ENCODE results near the gene UQCR10. TPM values are rescaled to one million over a fixed set of nuclear protein-coding genes. Genes with fewer than 3 reads are reported as not detected.
A peak's percentile ranks its signal among the peaks of the same experiment; 100 is the strongest.

The UQCR10 gene
- total RNA-seq, 1 donor from 2014 or later = 78.0 TPM

DNA sequence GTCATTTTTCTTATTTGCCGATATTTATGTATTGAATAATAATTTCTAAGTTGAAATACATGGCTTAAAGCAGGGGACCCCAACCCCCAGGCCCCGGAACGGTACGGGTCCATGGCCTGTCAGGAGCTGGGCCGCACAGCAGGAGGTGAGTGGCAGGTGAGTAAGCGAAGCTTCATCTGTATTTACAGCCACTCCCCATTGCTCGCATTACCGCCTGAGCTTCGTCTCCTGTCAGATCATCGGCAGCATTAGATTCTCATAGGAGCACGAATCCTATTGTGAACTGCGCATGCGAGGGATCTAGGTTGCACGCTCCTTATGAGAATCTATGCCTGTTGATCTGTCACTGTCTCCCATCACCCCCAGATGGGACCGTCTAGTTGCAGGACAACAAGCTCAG, 4.9 kb upstream of the UQCR10 start:
- no peak for DNase-seq (ENCODE audit: low read depth, low spot score)

DNA sequence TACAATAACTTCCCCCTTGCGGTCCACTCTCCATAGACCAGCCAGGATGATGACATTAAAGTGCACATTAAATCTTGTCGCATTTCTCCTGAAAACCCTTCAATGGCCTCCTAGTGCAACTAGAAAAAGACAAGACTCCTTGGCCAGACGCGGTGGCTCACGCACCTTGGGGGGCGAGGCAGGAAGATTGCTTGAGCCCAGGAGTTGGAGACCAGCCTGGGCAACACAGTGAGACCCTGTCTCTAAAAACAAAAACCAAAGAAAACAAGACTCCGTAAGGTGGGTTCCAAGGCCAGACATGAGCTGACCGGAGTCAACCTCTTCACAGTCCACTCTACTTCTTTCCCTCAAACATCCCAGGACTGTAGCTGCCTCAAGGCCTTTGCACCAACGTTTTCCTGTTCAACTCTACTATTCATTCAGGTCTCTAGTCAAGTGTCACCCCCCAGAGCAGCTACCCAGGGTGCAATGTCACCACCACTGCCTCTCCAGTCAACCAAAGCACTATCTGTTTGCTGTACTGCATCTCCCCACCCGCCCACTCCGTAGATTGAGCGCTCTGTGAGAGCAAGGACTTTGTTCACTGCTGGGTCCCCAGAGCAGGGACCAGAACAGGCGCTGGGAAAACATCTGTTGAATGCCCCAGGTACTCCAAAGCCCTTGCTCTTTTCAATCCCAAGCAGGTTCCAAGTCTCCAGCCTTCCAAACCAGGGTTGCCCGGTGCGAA, 1.1 kb upstream of the UQCR10 start:
- DNase-seq (ENCODE audit: low read depth, low spot score) = no peak

DNA sequence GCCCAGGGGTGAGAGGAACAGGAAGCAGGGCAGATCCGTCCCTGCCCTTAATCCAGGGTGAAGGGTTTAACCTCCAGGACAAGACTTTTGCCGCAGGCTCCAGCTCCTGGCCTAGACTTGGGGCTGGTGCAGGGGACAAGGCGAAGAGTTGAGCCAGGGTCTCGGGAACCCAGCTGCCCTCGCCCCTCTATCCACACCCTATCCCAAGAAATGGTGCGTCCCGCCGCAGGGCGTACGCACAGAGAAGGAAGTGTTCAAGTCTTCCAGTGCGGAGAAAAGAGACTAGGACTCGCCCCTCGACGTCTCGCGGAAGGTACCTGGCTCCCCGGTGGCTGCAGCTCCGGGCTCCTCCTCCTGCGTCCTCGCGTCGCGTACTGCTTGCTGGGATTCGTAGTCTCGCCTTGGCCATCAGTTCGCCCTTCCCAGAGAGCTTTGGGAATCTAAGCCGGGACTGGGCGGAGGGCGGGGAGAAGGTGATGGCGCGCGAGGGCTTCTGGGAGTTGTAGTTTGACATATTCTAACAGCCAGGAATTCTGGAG, 468 bp upstream of the UQCR10 start, which contains the start of gene ZMAT5:
Gene ZMAT5 (minus strand): TSS at position 376 of the 539 bp plus-strand sequence. CDS start 18,463 bp downstream, outside the sequence.
- peak; percentile 81 for DNase-seq (ENCODE audit: low read depth, low spot score)

DNA sequence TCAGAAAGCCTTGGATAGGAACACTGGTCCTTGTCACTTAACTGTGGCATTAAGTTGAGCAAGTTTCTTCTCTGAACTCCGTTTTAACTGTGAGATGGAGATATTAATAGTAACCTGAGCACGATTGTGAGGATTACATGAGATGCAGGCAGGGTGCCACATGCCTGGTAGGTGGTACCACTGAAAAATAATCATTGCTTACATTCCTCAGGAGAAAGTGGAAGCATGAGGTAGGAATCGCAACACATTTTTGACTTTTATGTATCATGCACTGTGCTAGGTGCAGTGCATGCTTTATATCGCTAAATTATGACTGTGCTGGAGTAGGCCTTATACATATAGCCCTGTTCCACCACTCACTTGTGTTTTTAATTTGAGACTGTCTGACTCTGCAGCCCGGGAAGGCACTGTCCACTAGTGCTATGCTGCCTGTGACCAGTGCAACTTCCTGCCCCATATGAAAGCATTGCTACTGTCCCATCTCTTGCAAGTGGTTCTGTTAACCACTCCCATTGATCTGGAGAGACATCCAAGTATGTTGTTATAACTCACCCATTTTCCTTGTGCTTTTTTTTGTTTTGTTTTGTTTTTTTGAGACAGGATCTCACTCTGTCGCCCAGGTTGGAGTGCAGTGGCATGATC, 1.0 kb downstream of the UQCR10 start:
- DNase-seq (ENCODE audit: low read depth, low spot score) = no peak

DNA sequence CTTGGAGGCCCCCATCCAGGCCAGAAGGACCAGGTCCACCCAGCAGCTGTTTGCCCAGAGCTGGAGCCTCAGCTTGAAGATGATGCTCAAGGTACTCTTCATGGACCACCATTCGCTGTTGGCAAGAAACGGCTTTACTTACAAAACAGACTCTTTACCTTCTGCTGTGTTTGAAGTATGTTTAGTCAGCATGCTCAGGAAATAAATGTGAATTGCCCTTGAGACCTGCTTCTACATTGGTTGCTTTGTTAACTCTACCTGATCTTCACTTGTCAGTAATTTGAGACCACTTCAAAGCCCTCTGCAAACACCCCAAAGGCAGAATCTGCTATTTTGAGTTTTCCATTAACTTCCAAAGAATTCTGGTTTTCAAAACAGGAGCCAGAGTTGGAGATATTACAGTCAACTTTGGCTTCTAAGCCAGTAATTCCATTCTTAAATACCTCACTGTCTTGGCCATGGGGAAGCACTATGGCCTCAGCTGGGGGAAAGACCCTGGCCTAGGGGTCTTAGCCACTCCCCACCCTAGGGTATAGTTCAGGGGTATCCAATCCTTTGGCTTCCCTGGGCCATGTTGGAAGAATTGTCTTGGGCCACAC, 2.7 kb downstream of the UQCR10 start:
- DNase-seq (ENCODE audit: low read depth, low spot score) = no peak

DNA sequence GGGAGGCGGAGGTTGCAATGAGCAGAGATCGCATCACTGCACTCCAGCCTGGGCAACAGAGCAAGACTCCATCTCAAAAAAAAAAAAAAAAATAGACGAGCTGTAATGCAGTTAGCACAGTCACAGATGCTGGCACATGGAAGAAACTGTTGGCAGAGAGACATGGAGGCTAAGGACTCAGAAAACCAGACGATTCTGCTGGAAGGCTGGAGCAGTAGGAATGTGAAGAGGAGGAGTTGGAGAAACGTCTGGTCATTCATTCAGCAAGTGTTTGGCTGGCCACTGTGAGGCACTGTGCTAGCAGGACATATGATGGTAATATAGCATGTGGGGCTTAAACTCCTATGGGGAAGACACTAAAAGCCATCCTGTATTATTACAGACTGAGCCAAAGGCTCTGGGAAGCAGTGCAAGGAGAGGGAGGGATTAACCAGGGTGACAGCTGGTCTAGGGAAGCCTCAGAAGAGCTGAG, 5.0 kb downstream of the UQCR10 start:
- DNase-seq (ENCODE audit: low read depth, low spot score) = peak; percentile 10

DNA sequence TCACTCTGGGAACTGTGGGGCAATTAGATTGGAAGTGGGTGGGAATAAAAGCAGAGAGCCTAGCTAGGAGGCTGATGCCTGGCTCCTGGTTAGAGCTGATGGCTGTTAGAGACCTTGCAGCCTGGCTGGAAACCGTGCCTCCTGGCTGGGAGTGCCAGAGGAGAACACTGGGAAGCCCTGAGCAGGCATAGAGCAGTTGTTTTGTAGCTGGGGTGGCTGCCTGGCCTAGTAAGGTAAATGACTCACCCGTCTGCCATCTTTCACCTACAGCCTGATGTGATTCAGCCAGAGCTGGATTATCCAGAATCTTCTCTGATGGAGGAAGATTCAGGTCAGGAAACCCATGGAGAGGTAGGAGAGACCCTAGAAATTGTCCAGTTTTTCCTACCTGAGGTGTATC, 6.1 kb downstream of the UQCR10 start:
- DNase-seq (ENCODE audit: low read depth, low spot score) = no peak

DNA sequence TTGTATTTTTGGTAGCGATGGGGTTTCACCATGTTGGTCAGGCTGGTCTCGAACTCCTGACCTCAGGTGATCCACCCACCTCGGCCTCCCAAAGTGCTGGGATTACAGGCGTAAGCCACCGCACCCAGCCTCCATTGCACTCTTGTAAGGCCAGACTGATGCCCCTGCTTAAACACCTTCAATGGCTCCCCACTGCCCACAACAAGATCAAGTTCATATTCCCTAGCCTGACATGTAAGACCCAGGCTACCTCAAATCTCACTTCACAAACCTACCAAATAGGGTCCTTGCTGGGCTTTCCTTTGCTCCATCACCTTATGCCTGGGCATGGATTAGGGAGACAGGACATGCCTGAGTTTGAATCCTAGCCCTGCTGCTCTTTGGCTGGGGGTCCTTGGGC, 13.1 kb downstream of the UQCR10 start:
- DNase-seq (ENCODE audit: low read depth, low spot score) = no peak

DNA sequence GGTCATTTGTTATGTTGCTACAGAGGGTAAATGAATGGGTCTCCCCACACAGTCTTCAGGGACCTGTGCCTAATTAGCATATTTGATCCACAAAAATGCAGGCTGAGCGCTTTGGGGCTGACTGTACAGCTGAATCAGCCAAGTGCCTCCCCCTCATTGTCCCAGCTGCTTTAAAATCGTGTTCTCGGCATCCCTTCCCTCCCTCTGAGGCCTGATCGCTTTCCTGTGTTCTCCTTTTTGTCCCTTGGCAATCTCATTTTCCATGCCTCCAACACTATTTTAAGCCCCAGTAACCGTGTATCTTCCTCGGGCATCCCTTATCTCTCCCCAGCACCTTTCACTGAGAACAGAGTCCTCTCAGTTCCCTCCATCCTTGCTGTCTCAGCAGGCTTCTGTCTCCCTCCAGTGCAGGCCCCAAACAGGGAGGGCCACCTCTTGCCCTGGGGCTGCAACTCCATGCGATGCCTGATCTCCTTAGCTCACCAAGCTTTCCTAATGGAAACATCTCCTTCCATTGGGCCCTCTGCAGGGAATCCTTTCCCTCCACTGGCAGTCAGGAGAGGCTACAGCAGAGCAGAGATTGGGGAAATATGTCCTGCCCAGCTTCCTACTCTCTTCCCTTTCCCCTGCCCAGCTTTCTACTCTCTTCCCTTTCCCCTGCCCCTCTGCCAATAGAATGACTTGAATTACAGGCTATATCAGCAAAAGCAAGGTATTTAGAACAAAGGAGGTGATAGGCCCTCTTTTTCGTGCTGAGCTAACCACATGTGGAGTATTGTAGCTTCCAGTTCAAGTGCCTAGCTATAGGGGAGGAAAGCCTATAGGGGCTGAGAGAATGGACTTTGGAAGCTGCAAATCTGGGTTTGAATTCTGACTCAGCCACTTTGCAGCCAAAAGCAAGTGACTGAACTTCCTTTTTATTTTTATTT, 13.8 kb downstream of the UQCR10 start:
- DNase-seq (ENCODE audit: low read depth, low spot score) = no peak

DNA sequence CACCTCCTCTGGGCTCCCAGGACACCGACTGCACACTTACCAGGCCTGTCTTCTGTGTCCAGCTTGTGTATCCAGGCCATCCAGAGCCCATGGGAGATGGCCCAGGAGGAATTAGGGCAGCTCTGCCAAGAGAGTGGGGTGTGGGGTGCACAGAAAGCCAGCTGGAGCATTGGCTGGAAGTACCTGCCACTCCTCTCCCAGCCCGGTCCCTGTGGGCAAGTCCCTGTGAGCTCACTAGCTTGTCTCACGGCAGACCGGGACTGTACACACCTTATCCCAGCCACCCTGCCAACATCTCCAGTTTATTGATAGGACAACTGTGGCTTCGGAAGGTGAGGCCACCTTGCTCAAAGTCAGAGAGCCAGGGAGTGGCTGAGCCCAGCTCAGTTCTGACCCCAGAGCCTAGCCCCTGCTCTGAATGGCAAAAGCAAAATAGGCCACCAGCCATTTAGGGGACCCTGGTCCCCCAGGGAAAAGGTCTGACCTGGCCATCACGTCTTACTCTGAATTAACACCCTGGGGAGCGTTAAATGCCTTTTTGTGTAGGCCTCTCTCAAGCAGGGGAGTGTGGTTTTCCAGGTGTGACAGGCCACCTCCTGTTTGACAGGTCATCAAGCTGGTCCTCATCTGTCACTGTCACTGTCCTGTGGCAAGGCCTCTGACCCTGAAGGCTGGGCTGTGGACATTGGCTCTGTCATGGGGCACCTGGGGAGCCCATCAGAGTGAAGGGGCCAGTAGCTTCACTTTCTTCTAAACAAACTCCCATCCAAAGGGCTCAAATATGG, 15.1 kb downstream of the UQCR10 start:
- no peak for DNase-seq (ENCODE audit: low read depth, low spot score)

DNA sequence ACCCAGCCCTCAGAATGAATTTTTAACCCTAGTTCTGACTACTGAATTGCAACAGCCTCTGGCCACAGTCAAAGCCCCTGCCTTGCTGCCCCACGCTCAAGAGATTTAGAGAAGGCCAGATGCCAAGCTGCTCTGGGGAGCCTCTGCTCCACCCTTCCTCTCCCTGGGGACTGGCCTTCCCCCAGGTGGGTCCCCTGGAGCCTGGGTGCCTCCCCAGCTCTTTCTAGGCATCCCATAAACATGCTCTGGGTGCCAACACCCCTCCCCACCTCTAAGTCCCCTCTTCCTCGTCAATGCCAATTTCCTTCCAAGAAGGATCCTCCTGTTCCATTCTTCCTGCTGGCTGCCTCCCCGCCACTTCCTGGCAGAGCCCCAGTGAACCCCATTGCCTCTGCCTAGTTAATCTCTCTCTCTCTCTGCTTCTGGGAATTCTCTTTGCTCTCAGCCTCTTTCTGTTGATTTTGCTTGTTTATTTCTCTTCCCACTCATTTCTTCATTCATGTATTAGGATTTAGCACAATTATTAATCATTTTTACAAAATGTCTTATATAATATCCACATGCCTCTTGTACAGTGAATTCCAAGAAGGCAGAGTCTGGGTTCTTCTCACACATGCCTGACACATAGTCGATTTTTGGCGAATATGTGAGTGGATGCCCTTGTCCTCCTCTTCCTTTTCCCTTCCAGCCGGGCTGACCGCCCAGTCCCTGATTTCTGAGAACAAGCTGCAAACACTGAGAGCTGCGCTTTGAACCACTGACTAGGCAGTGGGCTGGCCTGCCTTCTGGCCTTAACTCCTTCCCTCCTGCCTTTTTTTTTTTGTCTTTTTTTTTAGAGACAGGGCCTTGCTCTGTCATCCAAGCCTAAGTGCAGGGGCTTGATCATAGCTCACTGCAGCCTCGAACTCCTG, 17.5 kb downstream of the UQCR10 start:
- no peak for DNase-seq (ENCODE audit: low read depth, low spot score)

DNA sequence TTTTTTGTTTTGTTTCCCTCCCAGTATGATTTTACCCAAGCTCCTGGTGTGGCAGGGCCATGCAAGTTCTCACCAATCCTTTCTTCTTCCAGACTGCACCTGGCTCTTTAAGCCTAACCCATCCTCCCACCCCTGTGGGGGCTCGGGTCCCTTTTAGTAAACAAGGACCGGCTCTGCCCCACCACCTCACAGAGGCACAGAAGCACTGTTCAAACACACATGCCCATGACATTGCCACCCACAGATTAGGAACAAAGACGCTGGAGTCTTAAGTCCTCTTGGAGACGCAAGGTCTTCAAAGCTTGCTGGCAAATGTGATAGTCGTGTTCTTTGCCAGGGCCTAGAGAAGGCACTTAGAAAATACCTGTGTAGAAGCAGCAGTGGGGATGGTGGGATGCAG, 18.9 kb downstream of the UQCR10 start:
- no peak for DNase-seq (ENCODE audit: low read depth, low spot score)

DNA sequence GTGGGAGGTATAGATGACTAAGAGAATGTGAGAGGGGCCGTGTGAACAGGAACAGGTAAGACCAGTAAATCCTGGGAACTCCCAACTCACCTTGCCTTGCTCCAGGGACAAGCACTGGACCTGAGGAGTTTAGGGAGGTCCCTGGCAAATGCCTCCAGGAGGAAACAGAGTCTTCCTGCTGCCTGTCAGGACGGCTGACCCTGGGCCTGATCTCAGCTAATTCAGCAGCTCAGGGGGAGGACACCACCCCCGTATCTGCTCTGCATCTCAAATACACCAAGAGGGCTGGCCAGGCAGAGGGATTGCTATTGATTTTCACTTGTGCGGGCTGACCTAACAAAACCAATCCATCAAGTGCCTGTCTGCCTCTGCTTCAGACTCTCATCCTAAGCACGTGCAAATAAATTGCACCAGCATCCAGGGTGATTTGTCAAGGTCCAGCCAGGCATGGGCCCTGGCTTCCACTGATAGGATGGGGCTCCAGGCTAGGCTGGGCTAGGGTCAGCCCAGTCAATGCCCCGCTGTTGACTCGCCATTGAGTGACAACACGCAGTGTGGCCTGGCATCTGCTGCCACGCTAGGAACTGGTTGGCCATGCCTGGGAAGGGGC, 20.3 kb downstream of the UQCR10 start:
- no peak for DNase-seq (ENCODE audit: low read depth, low spot score)

DNA sequence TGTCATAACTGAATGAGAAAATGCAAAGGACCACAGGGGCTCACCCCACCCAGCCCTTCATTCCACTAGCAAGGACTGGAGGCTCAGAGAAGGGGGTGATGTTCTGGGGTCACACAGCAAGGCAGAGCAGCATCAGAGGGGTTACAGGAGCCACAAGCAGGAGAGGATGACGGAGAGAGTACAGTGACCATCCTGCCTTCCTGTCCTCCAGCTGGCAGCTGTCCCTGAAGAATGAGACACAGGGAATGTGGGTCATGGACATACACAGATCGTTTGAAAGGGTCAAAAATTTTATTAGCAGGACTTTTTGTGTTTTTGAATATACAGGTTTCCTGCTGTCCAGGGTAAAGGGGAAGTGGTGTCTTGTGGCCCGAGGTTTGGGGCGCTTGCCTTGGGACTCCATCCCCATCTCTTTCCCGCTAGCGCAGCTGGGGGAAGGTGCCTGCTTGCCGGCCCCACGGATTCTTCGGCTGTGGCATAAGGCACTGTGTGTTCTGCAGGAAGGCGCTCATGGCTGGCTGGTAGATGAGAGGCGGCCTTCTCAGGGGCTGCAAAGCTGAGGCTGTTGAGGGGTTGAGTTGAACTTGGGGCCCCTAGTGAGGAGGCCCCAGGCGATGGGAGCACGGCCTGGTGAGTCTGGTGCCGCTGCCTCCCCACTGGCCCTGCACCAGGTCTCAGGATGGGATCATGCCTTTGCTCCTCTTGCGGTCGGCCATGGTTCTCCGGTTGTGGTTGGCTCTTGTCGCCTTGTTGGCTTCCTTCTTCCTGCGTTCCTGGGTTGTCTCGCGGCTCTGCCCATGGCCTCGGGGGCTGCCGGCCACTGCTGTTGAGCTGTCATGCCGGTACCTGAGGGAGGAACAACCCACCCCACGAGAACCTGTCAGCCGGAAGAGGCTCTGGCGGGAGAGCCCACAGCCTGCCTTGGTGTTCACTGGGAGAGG, 21.4 kb downstream of the UQCR10 start:
- DNase-seq (ENCODE audit: low read depth, low spot score) = no peak

DNA sequence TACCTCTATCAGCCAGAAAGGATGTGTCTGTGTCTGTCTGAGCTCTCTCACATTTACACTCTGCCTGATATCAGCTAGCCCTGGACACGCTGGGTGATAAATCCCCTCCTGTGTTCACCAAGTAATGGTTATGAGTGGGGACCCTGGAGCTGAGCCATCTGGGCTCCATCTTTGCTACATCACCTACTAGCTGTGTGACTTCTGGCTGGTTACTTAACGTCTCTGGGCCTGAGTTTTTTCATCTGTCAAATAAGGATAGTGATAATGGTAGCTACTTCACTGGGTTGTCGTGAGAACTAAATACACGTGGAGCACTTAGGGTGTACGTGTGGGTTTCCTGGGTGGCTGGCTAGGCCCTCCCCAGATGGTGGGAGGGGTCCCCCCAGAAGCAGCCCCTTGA, 22.9 kb downstream of the UQCR10 start:
- no peak for DNase-seq (ENCODE audit: low read depth, low spot score)

DNA sequence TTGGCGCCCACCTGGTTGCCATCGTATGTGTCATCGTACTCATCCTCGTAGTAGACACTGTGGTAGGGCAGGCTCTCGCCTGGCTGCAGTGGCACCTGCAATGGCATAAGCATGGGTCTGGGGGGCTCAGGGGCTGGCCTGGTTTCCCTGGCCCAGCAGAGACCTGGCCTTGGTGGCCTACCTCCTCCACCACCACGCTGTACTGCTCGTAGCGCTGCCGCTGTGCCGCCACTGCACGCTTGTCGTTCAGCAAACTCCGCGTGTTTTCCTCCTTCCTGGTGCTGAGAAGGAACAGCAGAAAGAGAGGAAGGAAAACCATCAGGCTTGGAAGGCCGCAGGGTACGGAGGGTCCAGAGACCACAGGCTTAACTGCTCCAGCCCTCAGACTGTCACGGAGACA, 26.2 kb downstream of the UQCR10 start:
- DNase-seq (ENCODE audit: low read depth, low spot score) = no peak

DNA sequence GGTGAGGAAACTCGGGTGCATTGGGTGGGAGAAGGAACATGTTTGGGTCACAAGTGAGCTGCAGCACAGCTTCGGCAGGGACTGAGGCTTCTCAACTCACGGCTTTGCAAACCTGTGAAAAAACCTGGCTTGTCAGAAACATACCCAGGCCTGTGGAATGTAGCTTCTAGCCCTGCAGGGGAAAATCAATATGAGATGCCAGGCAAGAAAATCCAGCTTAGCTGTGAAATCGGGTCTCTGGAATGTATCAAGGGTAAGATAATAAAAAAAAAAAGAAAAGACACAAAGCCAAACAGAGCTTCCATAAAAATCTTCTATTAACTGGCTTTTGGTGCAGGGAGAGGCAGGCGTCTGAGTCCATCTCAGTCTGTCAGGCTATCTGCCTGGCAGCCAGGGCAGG, 28.5 kb downstream of the UQCR10 start:
- DNase-seq (ENCODE audit: low read depth, low spot score) = no peak

DNA sequence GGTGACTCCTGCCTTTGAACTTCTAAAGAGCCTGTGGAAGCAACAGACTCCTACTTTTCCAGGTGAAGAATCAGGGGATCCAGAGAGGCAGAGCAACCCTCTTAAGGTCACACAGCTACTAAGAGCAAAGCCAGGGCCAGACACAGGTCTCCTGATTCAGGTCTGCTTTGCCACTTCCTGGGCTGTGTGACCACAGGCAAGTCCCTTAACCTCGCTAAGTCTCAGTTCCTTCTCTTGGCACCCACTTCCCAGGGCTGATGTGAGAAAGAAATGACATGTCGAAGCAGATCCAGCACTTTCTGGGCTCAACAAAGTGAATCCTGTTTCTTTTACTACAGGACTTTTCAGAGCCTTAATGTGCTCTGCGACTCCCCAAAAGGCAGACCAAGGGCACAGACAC, 30.2 kb downstream of the UQCR10 start:
- DNase-seq (ENCODE audit: low read depth, low spot score) = no peak

Measured in pulmonary artery endothelial cell (primary cell).